ENCODE results near the gene KRT23.

GRCh38 chr17:40949418-40949817, 12.0 kb upstream of the KRT23 start:
- TF ChIP-seq ZNF274 (IDR thresholded peaks at IDR 0.05; ENCODE audit: low read depth, low read length) = no peak
- no peak for TF ChIP-seq SUZ12 (IDR thresholded peaks at IDR 0.05; ENCODE audit: extremely low read depth, insufficient read depth, insufficient read length)
- no peak for TF ChIP-seq YY1 (IDR thresholded peaks at IDR 0.05; ENCODE audit: insufficient read depth, insufficient read length)
